Measurements from ENCODE around the gene ITPA.
A peak's percentile ranks its signal among the peaks of the same experiment; 100 is the strongest.

ITPA gene

DNA sequence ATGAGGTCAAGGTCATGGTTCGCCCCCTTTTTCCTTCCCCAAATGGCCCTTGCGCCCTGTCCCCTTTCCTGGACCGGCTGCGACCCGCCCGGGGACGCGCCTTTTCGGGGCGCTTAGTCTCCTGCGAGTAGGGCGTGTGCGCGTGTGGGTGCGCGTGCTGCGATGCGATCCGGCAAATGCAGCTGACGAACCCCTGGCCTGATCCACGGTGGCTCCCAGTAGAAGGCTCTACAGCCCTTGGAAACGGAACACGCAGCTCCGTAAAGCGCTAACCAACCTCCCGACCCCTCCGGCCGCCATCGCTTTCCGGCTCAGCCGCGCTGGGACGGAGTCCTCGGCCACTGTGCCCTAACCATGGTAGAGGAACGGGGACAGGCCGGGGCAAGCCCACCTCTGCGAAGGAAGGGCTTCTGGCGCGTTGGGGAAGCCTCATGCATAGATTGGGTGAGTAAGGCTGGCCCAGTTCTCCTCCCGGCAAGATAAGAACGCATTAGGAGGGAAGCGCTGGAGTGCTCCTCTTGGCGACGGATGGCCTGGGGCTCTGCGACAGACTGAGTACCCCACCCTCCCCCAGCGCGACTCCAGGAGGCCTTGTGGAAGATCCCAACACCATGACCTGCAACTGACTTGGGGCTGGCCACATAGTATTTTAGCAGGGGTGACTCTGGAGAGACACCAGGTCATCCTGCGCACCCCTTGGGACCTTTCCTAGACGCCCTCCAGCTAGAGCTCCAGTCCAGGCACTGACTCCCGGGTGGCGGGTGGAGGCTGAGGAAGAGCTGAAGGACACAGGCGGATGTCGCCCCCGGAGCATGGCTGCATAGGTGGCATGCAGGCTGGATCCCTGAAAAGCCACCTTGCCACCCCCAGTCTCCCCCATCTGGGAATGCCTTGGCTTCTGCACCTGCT is 30.8 kb downstream of the ITPA start:
- DNase-seq (ENCODE audit: low read depth) = no peak

DNA sequence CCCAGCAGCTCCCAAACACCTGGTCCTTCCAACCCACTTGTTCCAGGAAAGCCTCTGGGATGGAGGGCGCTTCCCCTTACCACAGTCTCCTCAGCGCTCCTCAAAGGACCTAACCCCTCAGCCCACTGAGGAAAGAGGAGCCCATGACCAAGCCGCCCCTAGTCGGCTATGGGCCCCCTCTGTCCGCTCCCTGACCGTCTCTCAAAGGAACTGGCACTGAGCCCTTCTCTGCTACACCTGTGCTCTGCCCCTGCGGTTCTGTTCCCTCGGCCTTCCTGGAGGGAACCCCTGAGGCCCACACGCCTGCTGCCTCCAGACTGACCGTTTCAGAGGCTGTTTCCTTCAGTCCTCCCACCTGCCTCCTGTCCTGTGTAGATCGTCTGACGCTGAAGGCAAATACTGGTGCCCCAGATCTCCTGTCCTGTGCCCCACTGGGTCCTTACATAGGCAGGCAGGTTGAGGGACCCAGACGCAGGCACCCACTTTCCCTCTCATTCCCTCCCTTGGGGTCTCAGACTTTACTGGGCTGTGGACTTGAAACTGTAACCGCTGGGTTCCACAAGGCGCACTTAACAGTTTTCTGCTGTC is 31.6 kb downstream of the ITPA start:
- in situ Hi-C loops (cut with HindIII; ENCODE audit: low sequenced_read_pairs) = no loop called here
- TF ChIP-seq, protein P1, sequence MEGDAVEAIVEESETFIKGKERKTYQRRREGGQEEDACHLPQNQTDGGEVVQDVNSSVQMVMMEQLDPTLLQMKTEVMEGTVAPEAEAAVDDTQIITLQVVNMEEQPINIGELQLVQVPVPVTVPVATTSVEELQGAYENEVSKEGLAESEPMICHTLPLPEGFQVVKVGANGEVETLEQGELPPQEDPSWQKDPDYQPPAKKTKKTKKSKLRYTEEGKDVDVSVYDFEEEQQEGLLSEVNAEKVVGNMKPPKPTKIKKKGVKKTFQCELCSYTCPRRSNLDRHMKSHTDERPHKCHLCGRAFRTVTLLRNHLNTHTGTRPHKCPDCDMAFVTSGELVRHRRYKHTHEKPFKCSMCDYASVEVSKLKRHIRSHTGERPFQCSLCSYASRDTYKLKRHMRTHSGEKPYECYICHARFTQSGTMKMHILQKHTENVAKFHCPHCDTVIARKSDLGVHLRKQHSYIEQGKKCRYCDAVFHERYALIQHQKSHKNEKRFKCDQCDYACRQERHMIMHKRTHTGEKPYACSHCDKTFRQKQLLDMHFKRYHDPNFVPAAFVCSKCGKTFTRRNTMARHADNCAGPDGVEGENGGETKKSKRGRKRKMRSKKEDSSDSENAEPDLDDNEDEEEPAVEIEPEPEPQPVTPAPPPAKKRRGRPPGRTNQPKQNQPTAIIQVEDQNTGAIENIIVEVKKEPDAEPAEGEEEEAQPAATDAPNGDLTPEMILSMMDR (IDR thresholded peaks at IDR 0.05; ENCODE audit: low read depth, low read length, missing control alignments) = no peak
- DNase-seq (ENCODE audit: low read depth) = no peak
- no peak overlapping the region for H3K4me3 ChIP-seq (ENCODE audit: low read depth, low read length)

More for the DNA sequence above, 30.8 kb downstream of the ITPA start:
- in situ Hi-C loops (cut with HindIII; ENCODE audit: low sequenced_read_pairs) = no loop called here
- TF ChIP-seq, protein P1 (IDR thresholded peaks at IDR 0.05; ENCODE audit: low read depth, low read length, missing control alignments) = no peak
- peak overlapping the region; percentile 46 for H3K4me3 ChIP-seq (ENCODE audit: low read depth, low read length)

DNA sequence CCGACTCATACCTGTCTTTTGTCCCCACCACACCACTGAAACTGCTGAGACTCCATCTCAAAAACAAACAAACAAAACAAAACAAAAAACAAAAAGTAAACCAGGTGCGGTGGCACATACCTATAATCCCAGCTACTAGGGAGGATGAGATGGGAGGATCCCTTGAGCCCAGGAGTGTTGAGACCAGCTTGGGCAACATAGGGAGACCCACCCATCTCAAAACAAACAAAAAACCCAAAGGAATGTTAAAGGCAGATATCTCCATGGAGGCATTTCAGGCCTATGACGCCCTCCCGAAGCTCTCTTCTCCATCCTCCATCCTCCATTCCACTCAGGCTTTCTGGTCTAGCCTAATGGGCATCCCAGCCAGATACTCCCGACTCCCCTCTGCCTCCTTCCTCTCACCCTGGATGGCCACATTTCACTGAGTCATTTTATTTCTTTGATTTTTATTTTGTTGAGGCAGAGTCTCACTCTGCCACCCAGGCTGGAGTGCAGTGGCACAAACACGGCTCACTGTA is 32.9 kb downstream of the ITPA start:
- DNase-seq (ENCODE audit: low read depth) = no peak
- in situ Hi-C loops (cut with HindIII; ENCODE audit: low sequenced_read_pairs) = no loop called here
- no peak overlapping the region for H3K4me3 ChIP-seq (ENCODE audit: low read depth, low read length)
- TF ChIP-seq, protein P1 (IDR thresholded peaks at IDR 0.05; ENCODE audit: low read depth, low read length, missing control alignments) = no peak

DNA sequence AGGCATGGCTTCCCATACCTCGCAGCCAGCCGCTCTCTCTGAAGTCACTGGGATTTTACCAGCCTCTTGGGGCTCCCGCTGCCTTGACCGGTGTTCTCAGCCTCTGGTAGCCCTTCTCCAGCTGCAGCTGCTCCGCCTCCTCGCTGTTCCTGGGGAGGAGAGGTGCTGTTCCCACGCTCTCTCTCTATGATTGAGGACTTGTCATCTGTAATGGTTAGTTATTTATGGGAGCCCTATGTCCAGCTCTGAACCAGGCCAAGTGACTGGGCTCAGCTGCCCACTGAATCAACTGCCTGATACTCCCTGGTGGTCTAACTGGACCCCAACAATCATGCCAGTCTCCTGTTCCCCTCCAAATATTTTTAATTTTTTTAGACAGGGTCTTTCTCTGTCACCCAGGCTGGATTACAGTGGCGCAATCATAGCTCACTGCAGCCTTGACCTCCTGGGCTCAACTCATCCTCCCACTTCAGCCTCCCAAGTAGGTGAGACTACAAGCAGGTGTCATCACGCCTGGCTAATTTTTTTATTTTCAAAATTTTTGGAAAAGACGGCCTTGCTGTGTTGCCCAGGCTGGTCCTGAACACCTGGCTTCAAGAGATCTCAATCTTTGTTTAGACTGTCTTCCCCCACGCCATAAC is 34.5 kb downstream of the ITPA start:
- TF ChIP-seq, protein P1 (IDR thresholded peaks at IDR 0.05; ENCODE audit: low read depth, low read length, missing control alignments) = no peak
- H3K4me3 ChIP-seq (ENCODE audit: low read depth, low read length) = no peak overlapping the region
- in situ Hi-C loops (cut with HindIII; ENCODE audit: low sequenced_read_pairs) = no loop called here
- no peak for DNase-seq (ENCODE audit: low read depth)

DNA sequence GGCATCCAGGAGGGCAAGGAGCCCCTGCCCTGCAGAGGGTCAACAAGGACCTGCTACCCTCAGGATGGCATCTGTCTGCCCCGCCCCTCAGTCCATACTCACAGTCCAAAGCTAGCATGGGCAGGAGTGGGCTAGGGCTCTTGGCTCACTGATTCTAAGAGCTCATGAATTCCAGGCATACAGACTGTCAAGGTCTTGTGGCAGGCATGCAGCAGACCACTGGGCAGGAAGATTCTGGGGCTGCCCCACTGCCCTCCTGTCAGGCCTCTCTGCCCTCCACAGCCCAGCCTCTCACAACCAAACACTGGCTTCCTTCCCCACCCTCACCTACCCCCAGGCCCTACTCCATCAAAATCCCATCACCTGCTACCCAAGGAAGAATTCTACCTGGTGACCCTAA is 35.3 kb downstream of the ITPA start:
- in situ Hi-C loops (cut with HindIII; ENCODE audit: low sequenced_read_pairs) = no loop called here
- no peak overlapping the region for H3K4me3 ChIP-seq (ENCODE audit: low read depth, low read length)
- no peak for DNase-seq (ENCODE audit: low read depth)
- TF ChIP-seq, protein P1 (IDR thresholded peaks at IDR 0.05; ENCODE audit: low read depth, low read length, missing control alignments) = no peak

DNA sequence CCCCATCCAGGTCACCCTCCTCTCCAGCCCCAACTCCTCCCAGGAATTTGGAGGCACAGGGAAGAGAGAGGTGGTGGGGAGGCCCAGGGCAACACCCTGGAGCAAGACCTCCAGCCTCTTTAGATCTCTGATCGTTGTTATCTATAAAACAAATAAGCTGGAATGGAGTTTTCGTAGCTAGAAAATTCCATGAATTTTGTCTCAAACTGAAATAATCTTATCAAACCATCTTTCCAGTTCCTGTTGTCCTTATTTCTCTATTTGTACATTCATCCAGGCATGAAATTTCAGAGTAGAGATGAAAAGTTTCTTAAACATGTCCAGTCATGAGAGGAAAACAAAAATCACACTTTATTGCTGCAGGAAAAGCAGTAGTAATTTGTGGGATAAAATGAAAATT is 35.9 kb downstream of the ITPA start:
- in situ Hi-C loops (cut with HindIII; ENCODE audit: low sequenced_read_pairs) = no loop called here
- TF ChIP-seq, protein P1 (IDR thresholded peaks at IDR 0.05; ENCODE audit: low read depth, low read length, missing control alignments) = no peak
- DNase-seq (ENCODE audit: low read depth) = no peak
- H3K4me3 ChIP-seq (ENCODE audit: low read depth, low read length) = no peak overlapping the region

All from astrocyte of the cerebellum (primary cell).